Transverse colon (tissue), 4 donors: Measurements from ENCODE around the gene TOMM34.

Experiments used
- EP300 ChIP-seq: sonication (generic); formaldehyde crosslinking; IDR thresholded peaks from one replicate; pipeline ENCODE4 v1.6.1; 2017; ENCODE audit warnings: antibody characterized with exemption, low read depth
- POLR2A ChIP-seq: fragments of 450-650 bp; IDR thresholded peaks from one replicate; pipeline ENCODE4 v1.6.1; 2016; ENCODE audit warnings: antibody characterized with exemption, mild to moderate bottlenecking, moderate library complexity
- POLR2AphosphoS5 ChIP-seq, 3 donors: sonication (generic); formaldehyde crosslinking; IDR thresholded peaks; one replicate each; pipeline ENCODE4 v1.6.1; 2016; ENCODE audit warnings: antibody characterized with exemption in 3 of 3
- TF ChIP-seq, protein P1 (sequence below), 5 experiments: fragments of 200-600 bp in 3 of 5; fragments of 450-650 bp in 2 of 5; sonication (generic) in 3 of 5; IDR thresholded peaks; 1 replicate in 2 of 5; 2 replicates in 3 of 5; pipeline ENCODE4 v1.5.1; 2016 to 2017; ENCODE audit warnings: antibody characterized with exemption in 5 of 5, inconsistent platforms in 3 of 5, mild to moderate bottlenecking in 2 of 5, moderate library complexity in 1 of 5

GRCh38 chr20:44904377-44904776 lies 55.8 kb downstream of the TOMM34 start:
- TF ChIP-seq POLR2AphosphoS5 (IDR thresholded peaks at IDR 0.05): no peak
- TF ChIP-seq, protein P1, sequence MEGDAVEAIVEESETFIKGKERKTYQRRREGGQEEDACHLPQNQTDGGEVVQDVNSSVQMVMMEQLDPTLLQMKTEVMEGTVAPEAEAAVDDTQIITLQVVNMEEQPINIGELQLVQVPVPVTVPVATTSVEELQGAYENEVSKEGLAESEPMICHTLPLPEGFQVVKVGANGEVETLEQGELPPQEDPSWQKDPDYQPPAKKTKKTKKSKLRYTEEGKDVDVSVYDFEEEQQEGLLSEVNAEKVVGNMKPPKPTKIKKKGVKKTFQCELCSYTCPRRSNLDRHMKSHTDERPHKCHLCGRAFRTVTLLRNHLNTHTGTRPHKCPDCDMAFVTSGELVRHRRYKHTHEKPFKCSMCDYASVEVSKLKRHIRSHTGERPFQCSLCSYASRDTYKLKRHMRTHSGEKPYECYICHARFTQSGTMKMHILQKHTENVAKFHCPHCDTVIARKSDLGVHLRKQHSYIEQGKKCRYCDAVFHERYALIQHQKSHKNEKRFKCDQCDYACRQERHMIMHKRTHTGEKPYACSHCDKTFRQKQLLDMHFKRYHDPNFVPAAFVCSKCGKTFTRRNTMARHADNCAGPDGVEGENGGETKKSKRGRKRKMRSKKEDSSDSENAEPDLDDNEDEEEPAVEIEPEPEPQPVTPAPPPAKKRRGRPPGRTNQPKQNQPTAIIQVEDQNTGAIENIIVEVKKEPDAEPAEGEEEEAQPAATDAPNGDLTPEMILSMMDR (IDR thresholded peaks at IDR 0.05): no peak
- no peak for TF ChIP-seq EP300
- TF ChIP-seq POLR2A: no peak
